HepG2 (cell line): ENCODE measurements around the gene ATG16L2. TPM values are rescaled to one million over a fixed set of nuclear protein-coding genes. Genes with fewer than 3 reads are reported as not detected.

ENCODE experiments used
- BRD4 ChIP-seq: sonication (generic); formaldehyde crosslinking; IDR thresholded peaks from 2 replicates; pipeline ENCODE4 v1.4.0; 2020; ENCODE audit warnings: missing genetic modification reagents
- CHCHD3 ChIP-seq: sonication (generic); formaldehyde crosslinking; IDR thresholded peaks from 2 replicates; pipeline ENCODE4 v1.8.0; 2022; ENCODE audit warnings: mild to moderate bottlenecking, missing genetic modification reagents, moderate library complexity
- ETV5 ChIP-seq: IDR thresholded peaks from 2 replicates; pipeline ENCODE4 v1.6.1; 2018; ENCODE audit warnings: missing biosample characterization, missing genetic modification reagents, inconsistent platforms, borderline replicate concordance
- FOXO4 ChIP-seq: sonication (generic); formaldehyde crosslinking; conservative IDR thresholded peaks from 2 replicates; pipeline ENCODE4 v1.8.1; 2023; ENCODE audit warnings: missing genetic modification reagents
- GFI1 ChIP-seq: sonication (generic); formaldehyde crosslinking; IDR thresholded peaks from 2 replicates; pipeline ENCODE4 v1.5.0; 2020; ENCODE audit warnings: missing genetic modification reagents, mild to moderate bottlenecking, borderline replicate concordance
- KDM5B ChIP-seq: sonication (generic); formaldehyde crosslinking; IDR thresholded peaks from 2 replicates; pipeline ENCODE4 v1.4.0; 2020; ENCODE audit warnings: missing genetic modification reagents, mild to moderate bottlenecking, borderline replicate concordance
- KLF9 ChIP-seq: IDR thresholded peaks from 2 replicates; pipeline ENCODE4 v1.6.1; 2016; ENCODE audit warnings: low read depth
- PHF20 ChIP-seq: sonication (generic); formaldehyde crosslinking; IDR thresholded peaks from 2 replicates; pipeline ENCODE4 v1.5.0; 2020; ENCODE audit warnings: mild to moderate bottlenecking, missing genetic modification reagents
- PRDM10 ChIP-seq: sonication (generic); formaldehyde crosslinking; IDR thresholded peaks from 2 replicates; pipeline ENCODE4 v1.4.0; 2020; ENCODE audit warnings: low read depth, missing genetic modification reagents
- REST ChIP-seq, 2 experiments: IDR thresholded peaks; 2 replicates each; pipeline ENCODE4 v1.6.1; 2011 to 2012; ENCODE audit warnings: low read length in 2 of 2, borderline replicate concordance in 1 of 2, low read depth in 1 of 2, mild to moderate bottlenecking in 1 of 2, moderate library complexity in 1 of 2
- RFXANK ChIP-seq: IDR thresholded peaks from 2 replicates; pipeline ENCODE4 v1.6.1; 2016
- SRSF4 ChIP-seq: fragments of 200-400 bp; formaldehyde crosslinking; IDR thresholded peaks from one replicate; pipeline ENCODE4 v1.6.1; 2018; ENCODE audit warnings: mild to moderate bottlenecking, low read depth, low read length, moderate library complexity; ENCODE audit not compliant: poor library complexity, severe bottlenecking
- TIGD3 ChIP-seq: sonication (generic); formaldehyde crosslinking; IDR thresholded peaks from 2 replicates; pipeline ENCODE4 v1.5.1; 2020; ENCODE audit warnings: mild to moderate bottlenecking, missing genetic modification reagents, borderline replicate concordance
- ZNF30 ChIP-seq: sonication (generic); formaldehyde crosslinking; IDR thresholded peaks from 2 replicates; pipeline ENCODE4 v1.5.0; 2020; ENCODE audit warnings: mild to moderate bottlenecking, missing genetic modification reagents
- ZNF512 ChIP-seq: sonication (generic); formaldehyde crosslinking; IDR thresholded peaks from 2 replicates; pipeline ENCODE4 v1.4.0; 2020; ENCODE audit warnings: mild to moderate bottlenecking, missing genetic modification reagents
- ZNF891 ChIP-seq: sonication (generic); formaldehyde crosslinking; IDR thresholded peaks from 2 replicates; pipeline ENCODE4 v1.5.0; 2020; ENCODE audit warnings: mild to moderate bottlenecking, missing genetic modification reagents
- polyA plus RNA-seq, 8 experiments: library from polyadenylated mRNA; depleted of rRNA in 3 of 8; stranded (reverse) in 7 of 8; unstranded in 1 of 8; fragments of >200 nt; fragmentation: Illumina TruSeq in 4 of 8; extraction: Trizol in 4 of 8; gene quantifications; 2 replicates each; pipeline versions ENCODE4 v1.2.1 to v1.2.3, GENCODE V29; 2011 to 2016; ENCODE audit warnings: low read depth in 4 of 8, missing spikeins in 1 of 8, mixed read lengths in 1 of 8; ENCODE audit not compliant: insufficient read depth in 1 of 8
- total RNA-seq, 5 experiments: library from RNA; depleted of rRNA; stranded (reverse); fragments of >200 nt; fragmentation: Illumina TruSeq; extraction: Trizol; gene quantifications; 2 replicates each; pipeline ENCODE4 v1.2.3, GENCODE V29; 2016; ENCODE audit warnings: low read depth in 1 of 5

The ATG16L2 gene
- total and polyA plus RNA-seq, 2 of the 13 experiments (the other 11 are each of a cell fraction or from before 2014, with no cell fraction given) = 6.2 to 14.8 TPM

GRCh38 chr11:72766152-72766902 is 47.9 kb upstream of the ATG16L2 start (continued):
- TF ChIP-seq PRDM10 (0 out of 2 replicates have a peak, but pooled peaks have one; percentile 69), ZNF512 (CRISPR knock-in tag) (no peak), BRD4 (CRISPR knock-in tag) (peak; percentile 69; the same call in 1 of the 2 replicates), FOXO4 (CRISPR knock-in tag) (no peak), KLF9 (0 out of 2 replicates have a peak, but pooled peaks have one; percentile 70), REST (IDR thresholded peaks at IDR 0.05; ENCODE audit: borderline replicate concordance in 1 of 2, low read depth in 1 of 2, low read length in 2 of 2) (no peak), GFI1 (CRISPR knock-in tag) (peak; percentile 44; the same call in 1 of the 2 replicates), KDM5B (peak; percentile 84), PHF20 (CRISPR knock-in tag) (0 out of 2 replicates have a peak, but pooled peaks have one; percentile 44), ZNF891 (CRISPR knock-in tag) (no peak), RFXANK (CRISPR knock-in tag) (0 out of 2 replicates have a peak, but pooled peaks have one; percentile 28), TIGD3 (no peak), ETV5 (peak; percentile 67; the same call in 1 of the 2 replicates), ZNF30 (no peak), SRSF4 (no peak), CHCHD3 (CRISPR knock-in tag) (peak; percentile 70)
